Dedifferentiated amniotic fluid mesenchymal stem cell (primary cell): ENCODE data around the gene ATL2.

Experiments
- DNase-seq: peaks from one replicate; pipeline ENCODE4 v3.0.0-alpha.2; 2016; ENCODE audit errors: extremely low spot score

Gene ATL2

DNA sequence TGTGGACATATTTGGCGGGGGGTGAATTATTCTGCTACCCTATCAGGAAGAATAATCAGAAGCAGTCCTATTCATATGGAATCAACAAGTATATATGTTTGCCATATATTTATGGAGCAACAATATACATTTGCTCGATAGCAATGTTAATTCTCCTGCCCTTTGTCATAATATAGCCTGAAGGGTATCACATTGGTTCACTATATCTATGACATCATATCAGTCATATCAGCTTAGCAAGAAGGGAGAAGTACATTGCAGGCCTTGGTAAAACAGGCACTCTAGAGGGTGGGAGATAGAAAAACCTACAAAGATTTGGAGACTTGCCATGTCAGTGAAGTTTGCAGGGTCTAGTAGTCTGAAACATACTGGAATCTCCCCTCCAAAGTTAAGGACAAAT, 128.4 kb downstream of the ATL2 start:
- DNase-seq = no peak

DNA sequence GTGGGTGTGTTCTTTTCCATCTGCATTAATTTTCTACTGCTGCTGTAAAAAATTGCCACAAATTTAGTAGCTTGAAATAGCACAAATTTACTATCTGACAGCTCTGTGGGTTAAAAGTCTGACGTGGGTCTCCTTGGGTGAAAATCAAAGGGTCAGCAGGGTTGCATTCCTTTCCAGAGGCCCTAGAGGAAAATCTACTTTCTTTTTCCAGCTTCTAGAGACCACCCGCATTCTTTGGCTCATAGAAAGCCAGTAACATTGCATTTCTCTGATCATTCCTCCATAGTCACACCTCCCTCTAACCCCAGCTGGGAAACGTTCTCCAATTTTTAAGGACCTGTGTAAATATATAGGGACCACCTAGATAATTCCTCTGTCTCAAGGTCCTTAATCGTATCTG, 128.8 kb downstream of the ATL2 start:
- DNase-seq = no peak

DNA sequence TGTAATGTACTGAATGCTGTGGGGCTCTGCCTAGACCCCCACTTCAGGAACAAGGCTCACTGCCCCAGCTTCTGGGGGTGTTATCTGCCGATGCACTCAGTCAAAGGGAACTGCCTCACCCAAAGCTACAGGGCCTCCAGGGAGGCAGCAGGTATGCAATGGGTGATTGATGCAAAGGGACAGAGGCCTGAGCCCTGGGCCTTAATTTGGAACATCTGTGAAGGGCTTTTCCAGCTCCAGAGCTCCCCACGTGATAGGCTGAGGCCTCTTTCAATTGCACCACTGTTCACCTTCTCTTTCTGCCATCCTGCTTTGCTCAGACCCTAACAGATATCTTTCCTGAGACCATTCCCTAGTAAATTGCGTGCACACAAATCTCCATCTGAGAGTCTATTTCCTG, 131.0 kb downstream of the ATL2 start:
- DNase-seq = no peak

DNA sequence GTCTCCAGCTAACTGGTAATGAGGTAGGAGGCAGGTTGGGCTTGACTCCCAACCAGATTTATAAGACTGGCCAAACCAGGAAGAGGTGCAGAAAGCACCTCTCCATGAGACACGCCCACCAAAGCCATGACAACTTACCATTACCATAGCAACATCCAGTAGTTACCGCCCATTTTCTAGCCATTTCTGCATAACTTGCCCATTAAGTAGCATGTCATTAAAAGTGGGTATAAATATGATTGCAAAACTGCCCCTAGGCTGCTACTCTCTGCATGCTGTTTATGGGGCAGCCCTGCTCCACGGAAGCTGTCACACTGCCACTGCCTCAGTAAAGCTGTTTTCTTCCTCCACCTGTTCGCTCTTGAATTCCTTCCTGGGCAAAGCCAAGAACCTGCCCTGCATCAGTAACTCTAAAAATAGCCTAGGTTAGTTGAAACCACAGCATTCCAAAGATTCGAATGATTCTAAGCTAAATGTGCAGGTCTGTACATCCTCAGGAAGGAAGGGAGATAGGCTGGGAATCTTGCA, 131.9 kb downstream of the ATL2 start:
- DNase-seq = no peak

DNA sequence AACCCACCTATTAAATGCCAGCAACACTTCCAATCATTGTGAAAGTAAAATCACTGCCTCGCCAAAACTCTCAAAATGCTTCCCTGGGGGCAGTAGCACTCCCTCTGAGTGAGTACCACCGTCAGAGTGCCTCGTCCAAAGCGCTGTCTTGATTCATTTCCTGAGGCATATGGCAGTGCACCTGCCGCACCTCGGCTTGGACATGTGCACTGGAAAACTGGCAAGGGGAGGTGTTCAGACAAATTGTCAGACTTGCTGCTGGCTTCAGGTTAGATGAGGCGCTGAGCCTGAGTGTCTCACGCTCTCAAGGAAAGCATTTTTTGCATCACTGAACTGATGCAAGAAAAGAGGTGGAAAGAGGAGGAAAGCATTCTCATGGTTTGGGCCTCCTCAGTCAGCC, 132.8 kb downstream of the ATL2 start:
- DNase-seq = no peak
